Thymus (tissue), 11 donors: ENCODE results near the gene IL7R. TPM values are rescaled to one million over a fixed set of nuclear protein-coding genes. Genes with fewer than 3 reads are reported as not detected.
A peak's percentile ranks its signal among the peaks of the same experiment; 100 is the strongest.

Experiments
- DNase-seq, 9 donors: peaks; one replicate each; pipeline ENCODE4 v3.0.0-alpha.2; 2013; ENCODE audit warnings: low spot score in 9 of 9, low read depth in 6 of 9, missing footprints in 1 of 9
- H3K27ac ChIP-seq, 2 donors: one replicate each; pipeline ENCODE4 v1.5.1; 2013; ENCODE audit warnings: control low read depth in 1 of 2, low read depth in 1 of 2, low read length in 1 of 2, mild to moderate bottlenecking in 1 of 2, moderate library complexity in 1 of 2
- H3K27me3 ChIP-seq, 2 donors: one replicate each; pipeline ENCODE4 v1.5.1; 2013; ENCODE audit warnings: low read length in 1 of 2; ENCODE audit not compliant: control insufficient read depth in 2 of 2, insufficient read depth in 1 of 2
- H3K36me3 ChIP-seq, 2 donors: one replicate each; pipeline ENCODE4 v1.5.1; 2013; ENCODE audit warnings: low read length in 1 of 2, mild to moderate bottlenecking in 1 of 2, moderate library complexity in 1 of 2; ENCODE audit not compliant: control insufficient read depth in 2 of 2, insufficient read depth in 2 of 2
- H3K4me1 ChIP-seq, 2 donors: one replicate each; pipeline ENCODE4 v1.5.1; 2013; ENCODE audit warnings: low read length in 2 of 2; ENCODE audit not compliant: control insufficient read depth in 2 of 2, insufficient read depth in 2 of 2
- H3K4me3 ChIP-seq, 2 donors: one replicate each; pipeline ENCODE4 v1.5.1; 2013; ENCODE audit warnings: low read length in 2 of 2, control low read depth in 1 of 2, mild to moderate bottlenecking in 1 of 2
- H3K9me3 ChIP-seq, 2 donors: one replicate each; pipeline ENCODE4 v1.5.1; 2013; ENCODE audit warnings: low read length in 1 of 2, mild to moderate bottlenecking in 1 of 2; ENCODE audit not compliant: control insufficient read depth in 2 of 2, insufficient read depth in 1 of 2
- WGBS: extraction: QIAGEN DNeasy Blood & Tissue Kit; methylation state at CpG from one replicate; pipeline ENCODE4 v1.1.7; 2013; 5-methylcytosine and 5-hydroxymethylcytosine counted together
- polyA plus RNA-seq: library from polyadenylated mRNA; stranded (reverse); fragments of 200-250 nt; gene quantifications from one replicate; pipeline ENCODE4 v1.2.3, GENCODE V29; 2013
- total RNA-seq: library from RNA; stranded (reverse); fragments of 120-200 nt; gene quantifications from one replicate; pipeline ENCODE4 v1.2.4, GENCODE V29; 2013
- donor health status: healthy.

Gene IL7R
- total and polyA plus RNA-seq, 2 donors: 167 TPM

- H3K27ac ChIP-seq: peak overlapping the region in 1 of 2 donors; percentile 75
- peak in 1 of 9 donors; percentile 62 for DNase-seq
- WGBS: 72% methylated on average over 1 of the region's 1 CpG
Observed at GRCh38 chr5:35819668-35820067, 37.0 kb upstream of the IL7R start.

GRCh38 chr5:35820735-35821134 is 36.0 kb upstream of the IL7R start:
- DNase-seq: no peak
- H3K4me3 ChIP-seq: no peak overlapping the region
- H3K36me3 ChIP-seq: no peaks in the 10 kb centered on the region
- H3K27ac ChIP-seq: peak overlapping the region in 1 of 2 donors; percentile 46
- H3K4me1 ChIP-seq: peaks cover 34 to 69% of the 10 kb centered on the region in 2 donors
- no peaks in the 10 kb centered on the region for H3K9me3 ChIP-seq
- 44% methylated on average over 4 of the region's 4 CpGs for WGBS
- H3K27me3 ChIP-seq: no peaks in the 10 kb centered on the region

More at GRCh38 chr5:35819668-35820067, 37.0 kb upstream of the IL7R start:
- H3K27me3 ChIP-seq: no peaks in the 10 kb centered on the region
- no peaks in the 10 kb centered on the region for H3K9me3 ChIP-seq
- no peaks in the 10 kb centered on the region for H3K36me3 ChIP-seq
- peaks cover 34 to 64% of the 10 kb centered on the region in 2 donors for H3K4me1 ChIP-seq
- H3K4me3 ChIP-seq: no peak overlapping the region

GRCh38 chr5:35821513-35821912 is 35.2 kb upstream of the IL7R start:
- Histone ChIP-seq H3K9me3 (no peaks in the 10 kb centered on the region), H3K27me3 (no peaks in the 10 kb centered on the region), H3K4me1 (peaks cover 35 to 71% of the 10 kb centered on the region in 2 donors), H3K4me3 (no peak overlapping the region), H3K36me3 (no peaks in the 10 kb centered on the region), H3K27ac (peak overlapping the region in 1 of 2 donors; percentile 77)
- 90% methylated on average over 2 of the region's 2 CpGs for WGBS
- DNase-seq: no peak

- DNase-seq: peak in 8 of 9 donors; percentile 56 to 93 (median 74)
- no peaks in the 10 kb centered on the region for H3K36me3 ChIP-seq
- no peaks in the 10 kb centered on the region for H3K27me3 ChIP-seq
- peaks cover 45 to 74% of the 10 kb centered on the region in 2 donors for H3K4me1 ChIP-seq
- no peaks in the 10 kb centered on the region for H3K9me3 ChIP-seq
- 24% methylated on average over 8 of the region's 8 CpGs for WGBS
- peak overlapping the region; percentile 70 to 80 for H3K27ac ChIP-seq
- peak overlapping the region in 1 of 2 donors; percentile 14 for H3K4me3 ChIP-seq
Observed at GRCh38 chr5:35822511-35822910, 34.2 kb upstream of the IL7R start.

- H3K27ac ChIP-seq: peak overlapping the region; percentile 70 to 83
- H3K4me1 ChIP-seq: peaks cover 45 to 74% of the 10 kb centered on the region in 2 donors
- no peaks in the 10 kb centered on the region for H3K27me3 ChIP-seq
- peak in 1 of 9 donors; percentile 59 for DNase-seq
- no peaks in the 10 kb centered on the region for H3K9me3 ChIP-seq
- no peaks in the 10 kb centered on the region for H3K36me3 ChIP-seq
- H3K4me3 ChIP-seq: no peak overlapping the region
- WGBS: 85% methylated on average over 7 of the region's 7 CpGs
Observed at GRCh38 chr5:35823347-35824098, 33.2 kb upstream of the IL7R start.

- Histone ChIP-seq H3K36me3 (no peaks in the 10 kb centered on the region), H3K9me3 (no peaks in the 10 kb centered on the region), H3K4me3 (no peak overlapping the region), H3K4me1 (peaks cover 37 to 72% of the 10 kb centered on the region in 2 donors), H3K27me3 (no peaks in the 10 kb centered on the region), H3K27ac (no peak overlapping the region)
- no peak for DNase-seq
- 92% methylated on average over 2 of the region's 3 CpGs for WGBS
Observed at GRCh38 chr5:35826056-35826455, 30.6 kb upstream of the IL7R start.

GRCh38 chr5:35826554-35826953 is 30.1 kb upstream of the IL7R start:
- Histone ChIP-seq H3K4me3 (no peak overlapping the region), H3K9me3 (no peaks in the 10 kb centered on the region), H3K27me3 (no peaks in the 10 kb centered on the region), H3K27ac (no peak overlapping the region), H3K36me3 (no peaks in the 10 kb centered on the region), H3K4me1 (peaks cover 41 to 70% of the 10 kb centered on the region in 2 donors)
- DNase-seq: no peak
- WGBS: 92% methylated on average over 2 of the region's 2 CpGs

GRCh38 chr5:35828082-35828598 is 28.6 kb upstream of the IL7R start:
- no peak for DNase-seq
- Histone ChIP-seq H3K36me3 (no peaks in the 10 kb centered on the region), H3K4me3 (no peak overlapping the region), H3K9me3 (no peaks in the 10 kb centered on the region), H3K27ac (no peak overlapping the region), H3K4me1 (peaks cover 30 to 57% of the 10 kb centered on the region in 2 donors), H3K27me3 (no peaks in the 10 kb centered on the region)
- 93% methylated on average over 4 of the region's 4 CpGs for WGBS

GRCh38 chr5:35830587-35830986 is 26.1 kb upstream of the IL7R start:
- 9% methylated on average over 4 of the region's 4 CpGs for WGBS
- Histone ChIP-seq H3K27ac (peak overlapping the region in 1 of 2 donors; percentile 73), H3K4me3 (peak overlapping the region; percentile 1 to 20), H3K9me3 (no peaks in the 10 kb centered on the region), H3K4me1 (peaks cover 20 to 38% of the 10 kb centered on the region in 2 donors), H3K36me3 (no peaks in the 10 kb centered on the region), H3K27me3 (no peaks in the 10 kb centered on the region)
- peak in 7 of 9 donors; percentile 66 to 91 (median 76) for DNase-seq
